ENCODE results near the gene OSCP1. TPM values are rescaled to one million over a fixed set of nuclear protein-coding genes. Genes with fewer than 3 reads are reported as not detected.

The OSCP1 gene
- total RNA-seq, 1 donor from 2014 or later, result 6.2 TPM

DNA sequence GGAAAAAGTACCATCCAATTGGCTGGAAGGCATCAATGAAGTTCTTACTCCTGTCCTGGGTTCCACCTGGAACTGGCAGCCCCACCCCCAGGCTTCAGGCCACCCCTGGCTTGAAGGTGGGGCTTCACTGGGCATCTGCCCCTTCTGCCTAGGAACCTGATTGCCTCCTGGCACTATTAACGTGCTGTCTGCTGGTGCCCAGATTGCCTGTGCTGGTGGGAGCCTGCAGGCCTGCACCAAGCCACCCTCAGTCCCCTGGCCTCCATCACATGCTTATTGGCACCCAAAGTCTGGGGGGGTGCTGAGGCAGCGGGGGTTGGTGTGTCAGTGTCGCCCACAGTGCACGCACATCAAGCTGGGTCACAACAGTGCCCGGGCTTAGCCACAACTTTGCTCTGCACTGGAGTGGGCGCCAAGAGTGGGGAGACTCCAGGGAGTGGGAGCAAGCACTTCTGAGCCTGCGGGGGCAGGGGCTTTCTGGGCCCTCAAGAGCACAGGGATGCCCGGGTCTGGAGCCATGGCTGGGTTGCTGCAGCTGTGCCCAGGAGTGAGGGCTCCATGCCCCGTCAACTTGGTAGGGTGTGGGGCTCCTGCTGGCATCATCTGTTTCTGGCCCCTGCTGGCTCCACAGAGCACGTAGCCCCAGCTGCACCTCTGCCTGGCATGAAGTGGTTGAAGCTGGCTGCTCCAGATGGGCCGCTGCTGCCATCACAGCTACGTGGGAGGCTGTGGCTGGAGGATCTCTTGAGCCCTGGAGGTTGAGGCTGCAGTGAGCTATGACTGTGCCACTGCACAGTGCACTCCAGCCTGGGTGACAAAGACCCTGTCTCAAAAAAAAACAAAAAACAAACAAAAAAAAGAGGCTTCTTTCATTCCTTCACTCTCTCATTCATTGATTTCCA lies 48.4 kb downstream of the OSCP1 start:
- Mint-ChIP-seq H3K9me3 (ENCODE audit: low read depth) (no peaks in the 10 kb centered on the region), H3K4me3 (ENCODE audit: unreplicated experiment) (peak overlapping the region; percentile 95), H3K27ac (ENCODE audit: unreplicated experiment) (peak overlapping the region; percentile 100), H3K27me3 (ENCODE audit: low read depth) (no peaks in the 10 kb centered on the region), H3K4me1 (ENCODE audit: low read depth) (peaks cover 31% of the 10 kb centered on the region), H3K36me3 (ENCODE audit: low read depth) (peaks cover 5% of the 10 kb centered on the region)
- TF ChIP-seq, protein P1, sequence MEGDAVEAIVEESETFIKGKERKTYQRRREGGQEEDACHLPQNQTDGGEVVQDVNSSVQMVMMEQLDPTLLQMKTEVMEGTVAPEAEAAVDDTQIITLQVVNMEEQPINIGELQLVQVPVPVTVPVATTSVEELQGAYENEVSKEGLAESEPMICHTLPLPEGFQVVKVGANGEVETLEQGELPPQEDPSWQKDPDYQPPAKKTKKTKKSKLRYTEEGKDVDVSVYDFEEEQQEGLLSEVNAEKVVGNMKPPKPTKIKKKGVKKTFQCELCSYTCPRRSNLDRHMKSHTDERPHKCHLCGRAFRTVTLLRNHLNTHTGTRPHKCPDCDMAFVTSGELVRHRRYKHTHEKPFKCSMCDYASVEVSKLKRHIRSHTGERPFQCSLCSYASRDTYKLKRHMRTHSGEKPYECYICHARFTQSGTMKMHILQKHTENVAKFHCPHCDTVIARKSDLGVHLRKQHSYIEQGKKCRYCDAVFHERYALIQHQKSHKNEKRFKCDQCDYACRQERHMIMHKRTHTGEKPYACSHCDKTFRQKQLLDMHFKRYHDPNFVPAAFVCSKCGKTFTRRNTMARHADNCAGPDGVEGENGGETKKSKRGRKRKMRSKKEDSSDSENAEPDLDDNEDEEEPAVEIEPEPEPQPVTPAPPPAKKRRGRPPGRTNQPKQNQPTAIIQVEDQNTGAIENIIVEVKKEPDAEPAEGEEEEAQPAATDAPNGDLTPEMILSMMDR (IDR thresholded peaks at IDR 0.05), result no peak
- no peak for DNase-seq (ENCODE audit: low spot score)

DNA sequence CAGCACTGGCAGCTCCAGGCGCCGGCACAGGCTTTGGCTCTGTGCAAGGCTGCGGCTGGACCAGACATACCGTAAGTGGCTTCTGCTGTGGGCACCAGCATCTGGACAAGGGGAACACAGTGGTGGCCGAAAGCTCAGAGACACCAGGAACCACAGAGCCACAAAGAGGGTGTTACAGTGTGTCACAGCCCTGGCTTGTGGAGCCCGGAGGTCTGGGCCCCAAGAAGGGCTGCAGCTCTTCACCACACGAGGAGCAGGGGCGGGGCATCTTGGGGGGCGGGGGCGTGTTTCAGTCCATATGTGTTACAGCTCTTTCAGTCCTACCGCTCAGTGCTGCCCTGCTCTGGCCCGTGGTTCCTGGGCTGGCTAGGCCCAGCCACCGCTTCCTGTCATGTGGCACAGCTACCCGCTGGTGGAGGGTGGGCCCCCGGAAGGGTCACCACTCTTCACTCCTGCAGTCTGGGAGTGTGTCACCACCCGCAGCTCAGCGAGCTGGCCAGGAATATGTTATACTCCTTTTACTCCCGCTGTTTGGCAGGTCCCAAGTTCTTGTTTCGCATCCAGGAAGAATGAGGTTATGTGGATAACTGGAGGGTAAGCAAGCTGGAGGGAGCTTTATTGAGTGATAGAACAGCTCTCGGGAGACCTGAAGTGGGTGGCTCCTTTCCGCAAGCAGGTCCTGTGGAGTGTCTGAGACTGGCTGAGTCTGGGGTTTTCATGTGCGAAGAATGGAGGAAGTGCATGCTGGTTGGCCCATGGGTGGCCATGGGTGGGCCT lies 49.2 kb downstream of the OSCP1 start:
- H3K4me1 Mint-ChIP-seq (ENCODE audit: low read depth), result peaks cover 39% of the 10 kb centered on the region
- peak overlapping the region; percentile 95 for H3K4me3 Mint-ChIP-seq (ENCODE audit: unreplicated experiment)
- DNase-seq (ENCODE audit: low spot score), result peak; percentile 98
- TF ChIP-seq, protein P1 (IDR thresholded peaks at IDR 0.05), result peak; percentile 50
- H3K9me3 Mint-ChIP-seq (ENCODE audit: low read depth), result no peaks in the 10 kb centered on the region
- H3K36me3 Mint-ChIP-seq (ENCODE audit: low read depth), result peaks cover 4% of the 10 kb centered on the region
- no peaks in the 10 kb centered on the region for H3K27me3 Mint-ChIP-seq (ENCODE audit: low read depth)
- H3K27ac Mint-ChIP-seq (ENCODE audit: unreplicated experiment), result peak overlapping the region; percentile 100

GRCh38 chr1:36400514-36400824 lies 49.8 kb downstream of the OSCP1 start:
- DNase-seq (ENCODE audit: low spot score), result no peak
- Mint-ChIP-seq H3K9me3 (ENCODE audit: low read depth) (no peaks in the 10 kb centered on the region), H3K27me3 (ENCODE audit: low read depth) (no peaks in the 10 kb centered on the region), H3K4me1 (ENCODE audit: low read depth) (peaks cover 39% of the 10 kb centered on the region), H3K27ac (ENCODE audit: unreplicated experiment) (peak overlapping the region; percentile 100), H3K4me3 (ENCODE audit: unreplicated experiment) (peak overlapping the region; percentile 95), H3K36me3 (ENCODE audit: low read depth) (peaks cover 4% of the 10 kb centered on the region)
- TF ChIP-seq, protein P1 (IDR thresholded peaks at IDR 0.05), result no peak

DNA sequence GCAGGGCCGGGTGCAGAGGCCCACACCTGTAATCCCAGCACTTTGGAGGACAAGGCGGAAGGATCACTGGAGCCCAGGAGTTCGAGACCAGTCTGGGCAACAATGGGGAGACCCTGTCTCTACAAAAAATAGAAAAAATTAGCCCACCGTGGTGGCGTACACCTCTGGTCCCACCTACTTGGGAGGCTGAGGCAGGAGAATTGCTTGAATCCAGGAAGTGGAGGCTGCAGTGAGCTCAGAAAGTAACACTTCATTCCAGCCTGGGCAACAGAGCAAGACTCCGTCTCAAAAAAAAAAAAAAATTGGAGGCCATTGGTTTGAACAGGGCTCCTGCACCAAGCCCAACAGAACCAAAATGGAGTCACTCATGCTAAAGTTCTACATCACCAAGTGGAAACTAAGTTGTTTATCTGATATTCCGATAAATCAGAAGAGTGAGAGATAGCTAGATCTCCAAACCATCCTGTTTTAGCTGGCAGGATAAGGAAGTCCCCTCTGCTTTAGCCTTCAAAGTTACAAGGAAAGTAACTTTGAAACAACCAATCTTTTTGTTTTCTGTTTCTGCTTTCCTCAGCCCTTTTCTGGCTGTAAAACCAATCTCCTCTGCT lies 51.8 kb downstream of the OSCP1 start:
- H3K4me1 Mint-ChIP-seq (ENCODE audit: low read depth), result peaks cover 43% of the 10 kb centered on the region
- peaks cover 3% of the 10 kb centered on the region for H3K36me3 Mint-ChIP-seq (ENCODE audit: low read depth)
- no peak for DNase-seq (ENCODE audit: low spot score)
- no peaks in the 10 kb centered on the region for H3K27me3 Mint-ChIP-seq (ENCODE audit: low read depth)
- TF ChIP-seq, protein P1 (IDR thresholded peaks at IDR 0.05), result no peak
- no peaks in the 10 kb centered on the region for H3K9me3 Mint-ChIP-seq (ENCODE audit: low read depth)
- peak overlapping the region; percentile 96 for H3K4me3 Mint-ChIP-seq (ENCODE audit: unreplicated experiment)
- peak overlapping the region; percentile 100 for H3K27ac Mint-ChIP-seq (ENCODE audit: unreplicated experiment)
